Fibroblast of lung (primary cell): ENCODE results near the gene VTI1A.
"Not testable (repeated sequence)": the region's sequence is repeated elsewhere in the genome, so short reads cannot be mapped to it uniquely, and the experiment has no call there.

Experiments
- EZH2 ChIP-seq: IDR thresholded peaks from 2 replicates; pipeline ENCODE4 v1.5.1; 2012; ENCODE audit warnings: low read length, control low read depth, mild to moderate bottlenecking; ENCODE audit errors: missing control alignments
- TF ChIP-seq, protein P1 (sequence below), 2 donors: IDR thresholded peaks in 1 of 2; conservative IDR thresholded peaks in 1 of 2; 1 replicate in 1 of 2; 2 replicates in 1 of 2; pipeline ENCODE4 v1.5.1; 2011 to 2012; ENCODE audit warnings: low read length in 2 of 2, control low read depth in 1 of 2, inconsistent platforms in 1 of 2, low read depth in 1 of 2, mild to moderate bottlenecking in 1 of 2

DNA sequence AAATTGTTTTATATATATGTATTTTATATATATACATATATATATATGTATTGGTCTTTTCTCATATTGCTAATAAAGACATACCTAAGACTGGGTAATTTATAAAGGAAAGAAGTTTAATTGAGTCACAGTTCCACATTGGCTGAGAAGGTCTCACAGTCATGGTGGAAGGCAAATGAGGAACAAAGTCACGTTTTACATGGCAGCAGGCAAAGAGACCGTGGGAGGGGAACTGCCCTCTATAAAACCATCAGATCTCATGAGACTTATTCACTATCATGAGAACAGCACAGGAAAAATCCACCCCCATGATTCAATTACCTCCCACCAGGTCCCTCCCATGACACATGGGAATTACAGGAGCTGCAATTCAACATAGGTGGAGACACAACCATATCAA, 416.4 kb downstream of the VTI1A start:
- not testable (repeated sequence) for TF ChIP-seq EZH2
- TF ChIP-seq, protein P1, sequence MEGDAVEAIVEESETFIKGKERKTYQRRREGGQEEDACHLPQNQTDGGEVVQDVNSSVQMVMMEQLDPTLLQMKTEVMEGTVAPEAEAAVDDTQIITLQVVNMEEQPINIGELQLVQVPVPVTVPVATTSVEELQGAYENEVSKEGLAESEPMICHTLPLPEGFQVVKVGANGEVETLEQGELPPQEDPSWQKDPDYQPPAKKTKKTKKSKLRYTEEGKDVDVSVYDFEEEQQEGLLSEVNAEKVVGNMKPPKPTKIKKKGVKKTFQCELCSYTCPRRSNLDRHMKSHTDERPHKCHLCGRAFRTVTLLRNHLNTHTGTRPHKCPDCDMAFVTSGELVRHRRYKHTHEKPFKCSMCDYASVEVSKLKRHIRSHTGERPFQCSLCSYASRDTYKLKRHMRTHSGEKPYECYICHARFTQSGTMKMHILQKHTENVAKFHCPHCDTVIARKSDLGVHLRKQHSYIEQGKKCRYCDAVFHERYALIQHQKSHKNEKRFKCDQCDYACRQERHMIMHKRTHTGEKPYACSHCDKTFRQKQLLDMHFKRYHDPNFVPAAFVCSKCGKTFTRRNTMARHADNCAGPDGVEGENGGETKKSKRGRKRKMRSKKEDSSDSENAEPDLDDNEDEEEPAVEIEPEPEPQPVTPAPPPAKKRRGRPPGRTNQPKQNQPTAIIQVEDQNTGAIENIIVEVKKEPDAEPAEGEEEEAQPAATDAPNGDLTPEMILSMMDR (conservative IDR thresholded peaks at IDR 0.05 in 1 of 2, IDR thresholded peaks at IDR 0.05 in 1 of 2; ENCODE audit: low read depth in 1 of 2, low read length in 2 of 2): not testable (repeated sequence)
